GM12878 (cell line): Measurements from ENCODE around the gene PCSK6. TPM values are rescaled to one million over a fixed set of nuclear protein-coding genes. Genes with fewer than 3 reads are reported as not detected.

ENCODE experiments used
- ATAC-seq: fragments of 200-7000 bp; cut with Tn5 transposase; 3 replicates; pipeline ENCODE4 v1.9.1; 2020; ENCODE audit warnings: mild to moderate bottlenecking, moderate library complexity
- BruUV-seq: library from RNA; stranded (reverse); fragments of 400-500 nt; replicated peaks from 2 replicates; lab custom pipeline; 2021; lab: Mats Ljungman, UMichigan
- CTCF ChIA-PET: fragments of 300-600 bp; sonication (Branson Sonifier 250); formaldehyde crosslinking; extraction: SDS; loops from one replicate; lab custom pipeline; 2021; ENCODE audit warnings: inconsistent platforms; lab: Yijun Ruan, JAX
- POLR2A ChIA-PET: fragments of 350-600 bp; formaldehyde crosslinking; extraction: SDS; loops from one replicate; lab custom pipeline; 2021; ENCODE audit warnings: inconsistent platforms; lab: Charles Lee
- RAD21 ChIA-PET: fragments of 300-600 bp; sonication (Branson Sonifier 250); formaldehyde crosslinking; loops from one replicate; lab custom pipeline; 2023; ENCODE audit warnings: antibody characterized with exemption; ENCODE audit not compliant: unreplicated experiment; lab: Charles Lee
- SMC1A ChIA-PET: fragments of 300-600 bp; sonication (Branson Sonifier 250); formaldehyde crosslinking; loops from one replicate; lab custom pipeline; 2023; ENCODE audit not compliant: unreplicated experiment, uncharacterized antibody; lab: Charles Lee
- DNase-seq: peaks from one replicate; pipeline ENCODE4 v3.0.0-alpha.2; 2011; ENCODE audit warnings: low read depth, low spot score
- FAIRE-seq: peaks from 3 replicates; lab custom pipeline; 2011; peaks lifted over from hg19 to GRCh38; lab: Jason Lieb, UNC
- H2AFZ ChIP-seq: 2 replicates; pipeline ENCODE4 v1.6.0; 2011; ENCODE audit warnings: low read depth, low read length, control low read depth; ENCODE audit not compliant: control insufficient read depth
- H3K27ac ChIP-seq: 2 replicates; pipeline ENCODE4 v1.5.1; 2011; ENCODE audit warnings: control low read depth; ENCODE audit not compliant: control insufficient read depth, insufficient read depth
- H3K27me3 ChIP-seq, 2 experiments: replicated peaks in 1 of 2; 2 replicates each; pipeline versions ENCODE4 v1.6.0 to v1.6.1; 2011; ENCODE audit warnings: low read length in 1 of 2; ENCODE audit not compliant: control insufficient read depth in 2 of 2, insufficient read depth in 2 of 2
- H3K36me3 ChIP-seq, 2 experiments: 2 replicates each; pipeline ENCODE4 v1.5.1; 2011; ENCODE audit warnings: low read length in 1 of 2; ENCODE audit not compliant: control insufficient read depth in 2 of 2, insufficient read depth in 2 of 2
- H3K4me1 ChIP-seq: 2 replicates; pipeline ENCODE4 v1.6.1; 2011; ENCODE audit warnings: mild to moderate bottlenecking, low read length, moderate library complexity, mixed read lengths; ENCODE audit not compliant: control insufficient read depth, insufficient read depth
- H3K4me2 ChIP-seq: 2 replicates; pipeline ENCODE4 v1.6.0; 2011; ENCODE audit warnings: control low read depth; ENCODE audit not compliant: control insufficient read depth, insufficient read depth
- H3K4me3 ChIP-seq: fragments of 200-600 bp; sonication (generic); 2 replicates; pipeline ENCODE4 v1.5.1; 2016
- H3K79me2 ChIP-seq: 2 replicates; pipeline ENCODE4 v1.6.0; 2011; ENCODE audit warnings: low read length; ENCODE audit not compliant: control insufficient read depth, insufficient read depth
- H3K9ac ChIP-seq: 2 replicates; pipeline ENCODE4 v1.8.0; 2011; ENCODE audit warnings: low read length, control low read depth, mixed read lengths; ENCODE audit not compliant: control insufficient read depth, insufficient read depth
- H3K9me3 ChIP-seq: replicated peaks from 3 replicates; pipeline ENCODE4 v1.5.1; 2011; ENCODE audit warnings: mild to moderate bottlenecking, low read length; ENCODE audit not compliant: control insufficient read depth, insufficient read depth
- H4K20me1 ChIP-seq: 2 replicates; pipeline ENCODE4 v1.6.0; 2011; ENCODE audit not compliant: control insufficient read depth, insufficient read depth
- BACH1 ChIP-seq: fragments of 450-650 bp; IDR thresholded peaks from 2 replicates; pipeline ENCODE4 v1.6.1; 2017; ENCODE audit warnings: mild to moderate bottlenecking, borderline replicate concordance
- BCLAF1 ChIP-seq: fragments of 450-650 bp; IDR thresholded peaks from 2 replicates; pipeline ENCODE4 v1.6.1; 2017; ENCODE audit warnings: antibody characterized with exemption, mild to moderate bottlenecking, moderate library complexity
- MAX ChIP-seq: IDR thresholded peaks from 2 replicates; pipeline ENCODE4 v1.6.1; 2012; ENCODE audit warnings: low read depth, low read length, improper control_type of control experiment
- RELB ChIP-seq: fragments of 450-650 bp; IDR thresholded peaks from 2 replicates; pipeline ENCODE4 v1.6.1; 2017; ENCODE audit warnings: low read depth, mild to moderate bottlenecking, moderate library complexity
- ZNF217 ChIP-seq: fragments of 450-650 bp; IDR thresholded peaks from 2 replicates; pipeline ENCODE4 v1.6.1; 2017; ENCODE audit warnings: antibody characterized with exemption, mild to moderate bottlenecking
- WGBS: methylation state at CpG from one replicate; pipeline ENCODE4 v1.1.6; 2016; ENCODE audit warnings: low lambda C conversion rate; ENCODE audit not compliant: insufficient replicate concordance, insufficient coverage; ENCODE audit errors: missing lambda C conversion rate; 5-methylcytosine and 5-hydroxymethylcytosine counted together
- in situ Hi-C: fragments of 300-500 bp; cut with MboI; formaldehyde crosslinking; loops from 9 replicates; pipeline ENCODE4 v1.14.3; 2018; ENCODE audit warnings: mixed read lengths
- intact Hi-C: fragments of 100-400 bp; cut with micrococcal nuclease; formaldehyde crosslinking; loops from one replicate; pipeline ENCODE4 v1.14.2; 2022; ENCODE audit not compliant: unreplicated experiment
- polyA plus RNA-seq, 11 experiments: library from polyadenylated mRNA; depleted of rRNA in 4 of 11; unstranded in 6 of 11; stranded (reverse) in 5 of 11; fragments of >200 nt; fragmentation: Nextera tagmentation in 4 of 11; fragmentation: Illumina TruSeq in 1 of 11; extraction: Ambion mirVana in 4 of 11; extraction: Trizol in 1 of 11; gene quantifications; 1 replicate in 1 of 11; 2 replicates in 10 of 11; pipeline versions ENCODE4 v1.2.1 to v1.2.3, GENCODE V29; 2011 to 2016; ENCODE audit warnings: inconsistent platforms in 2 of 11, missing spikeins in 2 of 11, low read depth in 1 of 11
- total RNA-seq, 4 experiments: library from RNA; depleted of rRNA in 3 of 4; stranded (reverse); fragments of >200 nt in 3 of 4; fragmentation: Illumina TruSeq in 1 of 4; extraction: Trizol in 1 of 4; gene quantifications; 2 replicates each; pipeline versions ENCODE4 v1.2.1 to v1.2.3, GENCODE V29; 2013 to 2021

Gene PCSK6
- total and polyA plus RNA-seq, 10 of the 15 experiments (the other 5 are each of a cell fraction or from before 2014, with no cell fraction given): 0.19 to 0.67 (median 0.25) TPM; not detected in 4

- RAD21 ChIA-PET: no interaction called here
- WGBS: 25% methylated on average over 19 of the region's 19 CpGs
- DNase-seq: no peak
- no peaks in the 10 kb centered on the region for H4K20me1 ChIP-seq
- no peak overlapping the region for H3K4me3 ChIP-seq
- H3K9ac ChIP-seq: no peak overlapping the region
- H3K27me3 ChIP-seq: peaks cover 1 to 2% of the 10 kb centered on the region in 2 experiments; a peak in 3 of 4 replicates
- H3K9me3 ChIP-seq: no peaks in the 10 kb centered on the region
- CTCF ChIA-PET: no interaction called here
- no peak for FAIRE-seq
- H3K27ac ChIP-seq: no peak overlapping the region
- POLR2A ChIA-PET: no interaction called here
- SMC1A ChIA-PET: no interaction called here
- intact Hi-C loops (no loop called here), in situ Hi-C loops (no loop called here)
- H3K4me1 ChIP-seq: no peaks in the 10 kb centered on the region
- no peak for TF ChIP-seq BCLAF1
- TF ChIP-seq ZNF217: no peak
- no peak for TF ChIP-seq BACH1
- TF ChIP-seq RELB: no peak
- no peak for TF ChIP-seq MAX
- H3K4me2 ChIP-seq: no peak overlapping the region
- H3K79me2 ChIP-seq: no peaks in the 10 kb centered on the region
- ATAC-seq: no peak
- no TSS peak for BruUV-seq
- no peaks in the 10 kb centered on the region for H3K36me3 ChIP-seq
- H2AFZ ChIP-seq: no peak overlapping the region
Measured at GRCh38 chr15:101314336-101315125, 175.0 kb downstream of the PCSK6 start.
